HG02981 (cell line): ENCODE measurements around the gene SP1.
"Not testable (repeated sequence)": the region's sequence is repeated elsewhere in the genome, so short reads cannot be mapped to it uniquely, and the experiment has no call there.

Experiments
- ATAC-seq: cut with Tn5 transposase; IDR thresholded peaks from one replicate; pipeline ENCODE4 v1.9.1; 2021; ENCODE audit warnings: mild to moderate bottlenecking, moderate library complexity; ENCODE audit not compliant: unreplicated experiment

SP1 gene

GRCh38 chr12:53444593-53445325, 64.8 kb downstream of the SP1 start:
- ATAC-seq = not testable (repeated sequence)

- no peak for ATAC-seq
These were observed 71.0 kb downstream of the SP1 start for GRCh38 chr12:53450936-53451335.

- peak; percentile 97 for ATAC-seq
These were observed 71.7 kb downstream of the SP1 start, which contains the start of gene PCBP2 for GRCh38 chr12:53451661-53452158. Gene PCBP2, plus strand, starts transcription at chr12:53452102. Its CDS starts 2,699 bp downstream, at chr12:53454801.

GRCh38 chr12:53452159-53453077, 72.4 kb downstream of the SP1 start:
- ATAC-seq = peak; percentile 26

- no peak for ATAC-seq
These were observed 74.1 kb downstream of the SP1 start for GRCh38 chr12:53453953-53454640.

GRCh38 chr12:53454707-53455106, 74.7 kb downstream of the SP1 start:
- ATAC-seq = no peak

GRCh38 chr12:53456654-53457366, 76.8 kb downstream of the SP1 start:
- no peak for ATAC-seq

- no peak for ATAC-seq
These were observed 79.1 kb downstream of the SP1 start for GRCh38 chr12:53459097-53459496.

GRCh38 chr12:53461059-53461458, 81.1 kb downstream of the SP1 start:
- no peak for ATAC-seq

- ATAC-seq = no peak
These were observed 81.6 kb downstream of the SP1 start for GRCh38 chr12:53461591-53461990.

- ATAC-seq = no peak
These were observed 83.0 kb downstream of the SP1 start for GRCh38 chr12:53462935-53463334.

GRCh38 chr12:53463802-53464560, 84.0 kb downstream of the SP1 start:
- no peak for ATAC-seq

- ATAC-seq = no peak
These were observed 84.9 kb downstream of the SP1 start for GRCh38 chr12:53464685-53465418.

- no peak for ATAC-seq
These were observed 85.7 kb downstream of the SP1 start for GRCh38 chr12:53465679-53466078.
